Stomach (tissue), 9 donors: ENCODE data around the gene CDK5RAP3. TPM values are rescaled to one million over a fixed set of nuclear protein-coding genes. Genes with fewer than 3 reads are reported as not detected.
A peak's percentile ranks its signal among the peaks of the same experiment; 100 is the strongest.

Experiments
- DNase-seq, 2 donors: peaks; one replicate each; pipeline versions ENCODE4 v3.0.0 to v3.0.0-alpha.2; 2013 to 2019
- H3K27ac ChIP-seq, 5 donors: fragments of 200-600 bp in 4 of 5; sonication (generic) in 4 of 5; one replicate each; pipeline ENCODE4 v1.5.1; 2013 to 2019; ENCODE audit warnings: mild to moderate bottlenecking in 1 of 5, moderate library complexity in 1 of 5
- H3K27me3 ChIP-seq, 3 donors: fragments of 200-600 bp; sonication (generic); one replicate each; pipeline ENCODE4 v1.5.1; 2017 to 2019; ENCODE audit warnings: mixed run types in 1 of 3
- H3K36me3 ChIP-seq, 4 donors: fragments of 200-600 bp; sonication (generic); 1 replicate in 3 of 4; 2 replicates in 1 of 4; pipeline ENCODE4 v1.5.1; 2016 to 2019
- H3K4me1 ChIP-seq, 4 donors: fragments of 200-600 bp; sonication (generic); one replicate each; pipeline ENCODE4 v1.5.1; 2016 to 2019
- H3K4me3 ChIP-seq, 4 donors: fragments of 200-600 bp; sonication (generic) in 3 of 4; one replicate each; pipeline ENCODE4 v1.5.1; 2016 to 2019; ENCODE audit warnings: mild to moderate bottlenecking in 1 of 4
- H3K9me3 ChIP-seq, 4 donors: fragments of 200-600 bp; sonication (generic); one replicate each; pipeline ENCODE4 v1.5.1; 2016 to 2019
- EP300 ChIP-seq: sonication (generic); formaldehyde crosslinking; IDR thresholded peaks from one replicate; pipeline ENCODE4 v1.6.1; 2017; ENCODE audit warnings: antibody characterized with exemption
- POLR2A ChIP-seq, 4 donors: fragments of 450-650 bp; IDR thresholded peaks; one replicate each; pipeline ENCODE4 v1.6.1; 2016; ENCODE audit warnings: antibody characterized with exemption in 4 of 4, control low read depth in 2 of 4, mild to moderate bottlenecking in 1 of 4, moderate library complexity in 1 of 4
- POLR2AphosphoS5 ChIP-seq, 3 donors: sonication (generic); formaldehyde crosslinking; IDR thresholded peaks; one replicate each; pipeline ENCODE4 v1.6.1; 2016; ENCODE audit warnings: antibody characterized with exemption in 3 of 3
- WGBS, 5 donors: extraction: QIAGEN DNeasy Blood & Tissue Kit in 3 of 5; methylation state at CpG; one replicate each; pipeline versions ENCODE4 v1.1.5 to v1.1.7; 2013 to 2018; 5-methylcytosine and 5-hydroxymethylcytosine counted together
- intact Hi-C: fragments of 100-400 bp; cut with DNase I; formaldehyde crosslinking; loops from one replicate; pipeline ENCODE4 v1.15.1; 2023; ENCODE audit warnings: low total_unique reads
- polyA plus RNA-seq, 3 donors: library from polyadenylated mRNA; stranded (reverse); fragments of 200-250 nt; gene quantifications; one replicate each; pipeline ENCODE4 v1.2.3, GENCODE V29; 2013
- total RNA-seq, 5 donors: library from RNA; depleted of rRNA; stranded (reverse); fragments of >200 nt; gene quantifications; one replicate each; pipeline versions ENCODE4 v1.1.0 to v1.2.3, GENCODE V29; 2014 to 2016
- TF ChIP-seq, protein P1 (sequence below), 7 experiments: fragments of 450-650 bp in 4 of 7; fragments of 200-600 bp in 3 of 7; sonication (generic) in 3 of 7; IDR thresholded peaks; one replicate each; pipeline ENCODE4 v1.5.1; 2016 to 2019; ENCODE audit warnings: antibody characterized with exemption in 7 of 7, control low read depth in 2 of 7, mild to moderate bottlenecking in 1 of 7
- donor health status: healthy with polysubstance abuse.
- donor health status: Bipolar disorder and iron deficiency.
- donor health status: healthy.

CDK5RAP3 gene
- total and polyA plus RNA-seq, 8 donors: 101 to 682 (median 277) TPM

DNA sequence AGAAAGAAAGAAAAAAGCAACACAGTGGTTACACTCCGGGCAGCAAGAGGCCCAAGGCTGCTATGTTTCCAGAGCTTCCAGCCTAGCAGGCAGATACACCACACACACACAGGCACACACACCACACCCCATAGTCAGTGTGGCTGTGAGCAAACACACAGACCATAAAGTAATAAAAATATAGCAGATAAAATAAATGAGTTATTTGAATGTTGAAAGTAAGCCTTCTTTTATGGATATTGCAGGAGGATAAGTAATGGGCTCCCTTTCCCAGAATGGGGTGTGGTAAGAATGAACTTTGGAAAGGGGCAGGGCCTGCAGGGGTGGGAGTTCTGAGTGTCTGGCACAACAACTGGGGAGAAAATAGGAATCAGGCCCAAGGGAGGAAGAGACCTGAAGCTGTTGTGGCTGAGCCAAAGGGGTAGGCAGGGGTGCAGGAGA is 4.8 kb upstream of the CDK5RAP3 start:
- H3K9me3 ChIP-seq: no peaks in the 10 kb centered on the region
- TF ChIP-seq, protein P1, sequence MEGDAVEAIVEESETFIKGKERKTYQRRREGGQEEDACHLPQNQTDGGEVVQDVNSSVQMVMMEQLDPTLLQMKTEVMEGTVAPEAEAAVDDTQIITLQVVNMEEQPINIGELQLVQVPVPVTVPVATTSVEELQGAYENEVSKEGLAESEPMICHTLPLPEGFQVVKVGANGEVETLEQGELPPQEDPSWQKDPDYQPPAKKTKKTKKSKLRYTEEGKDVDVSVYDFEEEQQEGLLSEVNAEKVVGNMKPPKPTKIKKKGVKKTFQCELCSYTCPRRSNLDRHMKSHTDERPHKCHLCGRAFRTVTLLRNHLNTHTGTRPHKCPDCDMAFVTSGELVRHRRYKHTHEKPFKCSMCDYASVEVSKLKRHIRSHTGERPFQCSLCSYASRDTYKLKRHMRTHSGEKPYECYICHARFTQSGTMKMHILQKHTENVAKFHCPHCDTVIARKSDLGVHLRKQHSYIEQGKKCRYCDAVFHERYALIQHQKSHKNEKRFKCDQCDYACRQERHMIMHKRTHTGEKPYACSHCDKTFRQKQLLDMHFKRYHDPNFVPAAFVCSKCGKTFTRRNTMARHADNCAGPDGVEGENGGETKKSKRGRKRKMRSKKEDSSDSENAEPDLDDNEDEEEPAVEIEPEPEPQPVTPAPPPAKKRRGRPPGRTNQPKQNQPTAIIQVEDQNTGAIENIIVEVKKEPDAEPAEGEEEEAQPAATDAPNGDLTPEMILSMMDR (IDR thresholded peaks at IDR 0.05): no peak
- TF ChIP-seq POLR2A (IDR thresholded peaks at IDR 0.05) (no peak), POLR2AphosphoS5 (IDR thresholded peaks at IDR 0.05) (peak in 2 of 3 donors; percentile 19 to 38), EP300 (no peak)
- H3K4me3 ChIP-seq: no peak overlapping the region
- WGBS, 5 donors: 19 to 64% (median 30%) methylated on average over 1 of the region's 1 CpG
- H3K36me3 ChIP-seq: no peaks in the 10 kb centered on the region
- intact Hi-C loops: no loop called here
- no peaks in the 10 kb centered on the region for H3K27me3 ChIP-seq
- DNase-seq: peak in 1 of 2 donors; percentile 85
- H3K27ac ChIP-seq: peak overlapping the region; percentile 49 to 82 (median 81)
- peaks cover 11 to 39% (median 24%) of the 10 kb centered on the region in 4 donors for H3K4me1 ChIP-seq

DNA sequence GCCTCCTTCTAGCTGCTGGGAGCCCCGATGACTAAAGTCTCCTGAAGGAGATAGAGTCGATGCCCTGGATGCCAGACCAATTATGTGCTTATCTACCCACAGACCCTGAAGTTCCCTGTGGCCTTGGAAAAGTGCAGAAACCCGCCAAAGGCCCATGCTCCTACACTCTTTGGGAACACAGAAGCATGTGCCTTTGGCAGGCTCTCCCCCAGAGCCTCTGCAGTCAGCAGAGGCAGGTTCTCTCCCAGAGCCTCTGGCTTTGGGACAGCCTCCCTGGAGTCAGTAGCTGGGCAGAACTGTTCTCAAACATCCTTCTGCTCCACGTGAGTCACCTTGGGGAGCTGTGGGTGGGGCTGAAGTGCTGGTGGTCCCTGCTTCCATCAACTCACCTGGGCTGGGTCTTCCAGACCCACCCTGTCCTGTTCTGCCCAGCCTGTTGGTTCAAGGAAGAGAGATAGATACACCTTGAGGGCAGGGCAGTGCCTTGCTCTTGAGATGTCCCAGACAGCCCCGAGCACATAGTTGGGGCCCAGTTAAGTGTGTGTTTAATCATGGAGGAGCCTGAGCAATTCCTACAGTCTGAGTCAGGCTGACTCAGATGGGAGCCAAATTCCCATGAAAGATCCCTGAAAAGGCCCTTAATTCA is 3.2 kb upstream of the CDK5RAP3 start:
- no peaks in the 10 kb centered on the region for H3K9me3 ChIP-seq
- H3K27ac ChIP-seq: peak overlapping the region; percentile 49 to 81 (median 77)
- H3K27me3 ChIP-seq: no peaks in the 10 kb centered on the region
- peaks cover 17 to 55% (median 38%) of the 10 kb centered on the region in 4 donors for H3K4me1 ChIP-seq
- peak; percentile 58 to 60 for DNase-seq
- intact Hi-C loops: no loop called here
- TF ChIP-seq, protein P1 (IDR thresholded peaks at IDR 0.05): no peak
- no peak for TF ChIP-seq POLR2A (IDR thresholded peaks at IDR 0.05)
- no peak for TF ChIP-seq EP300
- peak in 1 of 3 donors; percentile 67 for TF ChIP-seq POLR2AphosphoS5 (IDR thresholded peaks at IDR 0.05)
- no peaks in the 10 kb centered on the region for H3K36me3 ChIP-seq
- WGBS, 5 donors: 24 to 53% (median 32%) methylated on average over 4 to 5 of the region's 5 CpGs
- no peak overlapping the region for H3K4me3 ChIP-seq

GRCh38 chr17:47968836-47969235 is 2.1 kb upstream of the CDK5RAP3 start:
- peak overlapping the region in 2 of 5 donors; percentile 81 for H3K27ac ChIP-seq
- no peaks in the 10 kb centered on the region for H3K9me3 ChIP-seq
- DNase-seq: no peak
- 86 to 90% (median 88%) methylated on average over 5 of the region's 5 CpGs for WGBS, 5 donors
- no peaks in the 10 kb centered on the region for H3K27me3 ChIP-seq
- peaks cover 4 to 10% (median 7%) of the 10 kb centered on the region in 4 donors for H3K36me3 ChIP-seq
- TF ChIP-seq, protein P1 (IDR thresholded peaks at IDR 0.05): no peak
- TF ChIP-seq POLR2AphosphoS5 (IDR thresholded peaks at IDR 0.05): no peak
- no peak for TF ChIP-seq POLR2A (IDR thresholded peaks at IDR 0.05)
- H3K4me1 ChIP-seq: peaks cover 17 to 57% (median 39%) of the 10 kb centered on the region in 4 donors
- intact Hi-C loops: no loop called here
- no peak overlapping the region for H3K4me3 ChIP-seq

DNA sequence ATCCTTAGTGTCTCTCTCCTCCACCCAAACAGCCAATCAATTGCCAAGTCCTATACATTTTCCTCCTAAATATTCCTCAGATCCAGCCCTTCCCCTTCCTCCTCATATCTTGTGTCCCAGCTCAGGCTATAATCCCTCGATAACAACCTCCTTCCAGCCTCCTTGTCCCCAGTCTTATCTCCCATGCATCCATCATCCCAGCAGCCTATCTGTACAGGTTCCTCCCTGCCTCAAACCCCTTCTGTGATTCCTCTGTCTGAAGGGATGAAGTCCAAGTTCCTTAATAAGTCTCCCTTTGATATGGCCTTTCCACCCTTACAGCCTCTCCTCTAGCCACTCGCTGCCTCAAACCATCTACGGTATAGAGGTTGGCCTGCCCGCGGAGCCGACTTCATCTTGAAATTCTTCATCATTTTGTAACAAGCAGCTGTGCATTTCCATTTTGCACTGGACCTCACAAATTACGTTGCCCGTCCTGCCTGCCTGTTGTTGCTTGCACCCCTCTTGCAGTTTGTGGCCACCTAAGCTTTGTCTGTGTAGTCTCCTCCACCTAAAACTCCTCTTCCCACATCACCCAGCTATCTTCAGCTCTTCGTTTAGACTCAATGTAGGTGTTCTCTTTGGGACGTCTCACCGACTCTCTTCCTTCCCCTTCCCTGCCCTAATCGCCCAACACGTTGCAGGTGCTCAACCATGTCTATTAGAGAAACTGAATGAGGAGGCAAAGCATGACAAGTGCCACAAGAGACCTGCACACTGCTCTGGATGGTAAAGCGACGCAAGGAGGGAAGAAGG is 786 bp upstream of the CDK5RAP3 start:
- Histone ChIP-seq H3K4me1 (peaks cover 17 to 57% (median 39%) of the 10 kb centered on the region in 4 donors), H3K9me3 (no peaks in the 10 kb centered on the region), H3K27ac (peak overlapping the region; percentile 37 to 93 (median 91)), H3K4me3 (peak overlapping the region; percentile 33 to 98 (median 65)), H3K36me3 (peaks cover 16 to 23% (median 20%) of the 10 kb centered on the region in 4 donors), H3K27me3 (no peaks in the 10 kb centered on the region)
- no peak for DNase-seq
- intact Hi-C loops: no loop called here
- 38 to 43% (median 42%) methylated on average over 15 of the region's 15 CpGs for WGBS, 5 donors
- TF ChIP-seq EP300: no peak
- TF ChIP-seq POLR2A (IDR thresholded peaks at IDR 0.05): no peak
- TF ChIP-seq, protein P1 (IDR thresholded peaks at IDR 0.05): no peak
